ENCODE measurements around the gene TRMT112.
"Not testable (repeated sequence)": the region's sequence is repeated elsewhere in the genome, so short reads cannot be mapped to it uniquely, and the experiment has no call there.

Gene TRMT112

DNA sequence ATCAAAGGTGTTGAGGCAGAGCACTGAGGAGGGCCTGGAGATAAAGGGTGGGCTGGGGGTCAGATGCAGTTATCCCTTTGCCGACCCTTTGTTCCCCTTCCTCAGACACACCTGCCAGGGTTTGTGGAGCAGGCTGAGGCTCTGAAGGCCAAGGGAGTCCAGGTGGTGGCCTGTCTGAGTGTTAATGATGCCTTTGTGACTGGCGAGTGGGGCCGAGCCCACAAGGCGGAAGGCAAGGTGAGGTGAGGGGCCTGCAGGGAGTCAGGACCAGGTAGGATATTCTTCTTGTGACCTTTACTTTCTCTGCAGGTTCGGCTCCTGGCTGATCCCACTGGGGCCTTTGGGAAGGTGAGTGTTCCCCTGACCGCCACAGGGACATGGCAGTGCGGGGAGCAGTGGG, 3.2 kb upstream of the TRMT112 start:
- H3K4me3 ChIP-seq (ENCODE audit: low read length) = no peak overlapping the region
- no peak for DNase-seq (ENCODE audit: low read depth)
- TF ChIP-seq, protein P1, sequence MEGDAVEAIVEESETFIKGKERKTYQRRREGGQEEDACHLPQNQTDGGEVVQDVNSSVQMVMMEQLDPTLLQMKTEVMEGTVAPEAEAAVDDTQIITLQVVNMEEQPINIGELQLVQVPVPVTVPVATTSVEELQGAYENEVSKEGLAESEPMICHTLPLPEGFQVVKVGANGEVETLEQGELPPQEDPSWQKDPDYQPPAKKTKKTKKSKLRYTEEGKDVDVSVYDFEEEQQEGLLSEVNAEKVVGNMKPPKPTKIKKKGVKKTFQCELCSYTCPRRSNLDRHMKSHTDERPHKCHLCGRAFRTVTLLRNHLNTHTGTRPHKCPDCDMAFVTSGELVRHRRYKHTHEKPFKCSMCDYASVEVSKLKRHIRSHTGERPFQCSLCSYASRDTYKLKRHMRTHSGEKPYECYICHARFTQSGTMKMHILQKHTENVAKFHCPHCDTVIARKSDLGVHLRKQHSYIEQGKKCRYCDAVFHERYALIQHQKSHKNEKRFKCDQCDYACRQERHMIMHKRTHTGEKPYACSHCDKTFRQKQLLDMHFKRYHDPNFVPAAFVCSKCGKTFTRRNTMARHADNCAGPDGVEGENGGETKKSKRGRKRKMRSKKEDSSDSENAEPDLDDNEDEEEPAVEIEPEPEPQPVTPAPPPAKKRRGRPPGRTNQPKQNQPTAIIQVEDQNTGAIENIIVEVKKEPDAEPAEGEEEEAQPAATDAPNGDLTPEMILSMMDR (conservative IDR thresholded peaks at IDR 0.05; ENCODE audit: low read length) = no peak

DNA sequence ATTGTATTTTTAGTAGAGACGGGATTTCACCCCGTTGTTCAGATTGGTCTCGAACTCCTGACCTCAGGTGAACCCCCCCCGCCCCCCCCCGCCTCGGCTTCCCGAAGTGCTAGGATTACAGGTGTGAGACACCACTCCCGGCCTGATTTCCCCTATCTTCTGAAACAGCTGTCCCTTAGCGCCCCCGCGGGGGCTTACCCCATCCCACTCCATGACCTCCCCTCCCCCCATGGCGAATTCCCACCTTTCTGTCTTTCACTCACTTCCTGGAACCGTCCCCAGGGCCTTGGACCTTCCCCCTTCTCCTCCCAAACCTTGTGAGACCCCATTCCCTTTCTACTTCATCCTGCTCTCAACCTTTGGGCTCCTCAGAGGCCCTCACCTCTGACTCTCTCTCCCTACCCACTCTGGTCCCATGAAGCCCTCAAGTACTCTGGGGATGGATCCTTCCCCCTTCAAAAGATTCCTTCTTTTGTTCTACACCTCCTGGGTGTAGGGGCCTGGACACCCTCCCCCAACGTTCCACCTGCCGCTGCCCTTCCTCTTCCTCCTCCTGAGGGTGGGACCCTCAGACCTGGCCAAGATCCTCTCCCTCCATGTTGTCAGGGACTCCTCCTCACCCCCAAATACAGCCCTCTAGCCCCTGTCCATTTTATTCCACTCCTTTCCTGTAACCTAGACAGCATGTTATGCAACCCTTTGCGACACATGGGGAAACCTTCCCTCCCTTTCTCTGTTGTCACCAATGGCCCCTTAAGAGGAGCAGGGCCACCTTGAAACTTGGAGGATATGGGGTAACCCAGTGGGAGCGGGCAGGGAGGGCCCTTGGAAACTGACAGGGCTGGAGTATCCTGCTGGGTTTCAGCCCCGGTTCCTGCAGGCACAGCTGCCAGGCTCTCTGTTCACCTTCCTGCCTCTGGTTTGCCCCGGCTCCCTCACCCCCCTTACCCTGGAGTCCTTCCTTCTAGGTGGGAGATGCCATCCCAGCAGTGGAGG, 1.7 kb upstream of the TRMT112 start:
- DNase-seq (ENCODE audit: low read depth) = peak; percentile 17
- peak overlapping the region; percentile 94 for H3K4me3 ChIP-seq (ENCODE audit: low read length)
- TF ChIP-seq, protein P1 (conservative IDR thresholded peaks at IDR 0.05; ENCODE audit: low read length) = no peak

DNA sequence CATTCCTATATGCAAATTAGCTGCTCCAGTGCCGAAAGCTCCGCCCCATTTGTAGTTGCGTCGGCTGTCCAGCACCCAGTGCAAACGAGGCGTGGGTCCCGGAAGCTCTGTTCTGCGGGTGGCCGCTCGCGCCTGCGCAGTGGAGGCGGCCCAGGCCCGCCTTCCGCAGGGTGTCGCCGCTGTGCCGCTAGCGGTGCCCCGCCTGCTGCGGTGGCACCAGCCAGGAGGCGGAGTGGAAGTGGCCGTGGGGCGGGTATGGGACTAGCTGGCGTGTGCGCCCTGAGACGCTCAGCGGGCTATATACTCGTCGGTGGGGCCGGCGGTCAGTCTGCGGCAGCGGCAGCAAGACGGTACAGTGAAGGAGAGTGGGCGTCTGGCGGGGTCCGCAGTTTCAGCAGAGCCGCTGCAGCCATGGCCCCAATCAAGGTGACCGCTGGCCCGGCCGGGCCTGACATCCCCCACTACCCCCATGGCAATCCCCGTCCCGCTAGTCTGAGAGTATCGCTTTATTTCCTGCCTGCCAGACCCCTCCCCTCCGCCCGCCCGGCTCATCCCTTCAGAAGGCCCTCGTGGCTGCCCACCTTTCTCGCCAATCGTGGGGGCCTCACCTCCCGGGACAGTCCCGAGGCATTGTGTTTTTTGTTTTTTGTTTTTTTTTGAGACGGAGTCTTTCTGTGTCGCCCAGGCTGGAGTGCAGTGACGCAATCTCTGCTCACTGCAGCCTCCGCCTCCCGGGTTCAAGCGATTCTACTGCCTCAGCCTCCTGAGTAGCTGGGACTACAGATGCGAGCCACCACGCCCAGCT, 804 bp upstream of the TRMT112 start, which contains the start of gene PRDX5:
Gene PRDX5 (plus strand): TSS at position 161 of the 805 bp plus-strand sequence. CDS start 95 bp downstream, at position 256.
- DNase-seq (ENCODE audit: low read depth) = peak; percentile 96
- peak within 1 kb of the TSS; percentile 94 for H3K4me3 ChIP-seq (ENCODE audit: low read length)
- TF ChIP-seq, protein P1 (conservative IDR thresholded peaks at IDR 0.05; ENCODE audit: low read length) = peak; percentile 31

DNA sequence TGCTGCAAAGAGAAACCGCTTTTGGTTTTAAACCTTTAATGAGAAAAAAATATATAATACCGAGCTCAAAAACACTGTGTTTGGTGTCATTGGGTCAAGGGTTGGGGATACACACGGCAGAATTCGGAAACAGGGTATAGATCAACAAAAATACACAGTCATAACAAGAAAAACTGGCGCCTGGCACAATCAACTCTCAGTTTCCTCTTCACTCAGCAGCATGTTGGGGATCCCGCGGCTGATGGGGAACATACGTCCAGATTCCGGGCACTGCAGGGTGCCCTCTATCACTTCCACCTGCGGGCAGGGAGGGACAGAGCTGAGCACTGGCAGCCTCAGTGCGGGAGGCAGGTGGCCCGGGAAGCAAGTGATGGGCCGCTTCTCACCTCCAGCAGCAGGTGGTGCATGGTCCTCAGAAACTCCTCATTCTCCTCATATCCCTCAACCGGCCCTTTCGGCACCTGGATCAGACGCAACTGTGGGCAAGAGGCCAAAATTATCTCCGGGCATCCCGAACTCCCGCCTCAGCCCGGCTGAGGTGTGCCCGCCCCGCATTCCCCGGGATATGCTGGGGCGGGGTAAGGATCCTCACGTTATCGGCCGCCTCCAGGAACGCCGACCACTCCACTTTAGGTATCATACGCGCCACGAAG, 561 bp downstream of the TRMT112 start:
- TF ChIP-seq, protein P1 (conservative IDR thresholded peaks at IDR 0.05; ENCODE audit: low read length) = no peak
- peak overlapping the region; percentile 94 for H3K4me3 ChIP-seq (ENCODE audit: low read length)
- DNase-seq (ENCODE audit: low read depth) = no peak

DNA sequence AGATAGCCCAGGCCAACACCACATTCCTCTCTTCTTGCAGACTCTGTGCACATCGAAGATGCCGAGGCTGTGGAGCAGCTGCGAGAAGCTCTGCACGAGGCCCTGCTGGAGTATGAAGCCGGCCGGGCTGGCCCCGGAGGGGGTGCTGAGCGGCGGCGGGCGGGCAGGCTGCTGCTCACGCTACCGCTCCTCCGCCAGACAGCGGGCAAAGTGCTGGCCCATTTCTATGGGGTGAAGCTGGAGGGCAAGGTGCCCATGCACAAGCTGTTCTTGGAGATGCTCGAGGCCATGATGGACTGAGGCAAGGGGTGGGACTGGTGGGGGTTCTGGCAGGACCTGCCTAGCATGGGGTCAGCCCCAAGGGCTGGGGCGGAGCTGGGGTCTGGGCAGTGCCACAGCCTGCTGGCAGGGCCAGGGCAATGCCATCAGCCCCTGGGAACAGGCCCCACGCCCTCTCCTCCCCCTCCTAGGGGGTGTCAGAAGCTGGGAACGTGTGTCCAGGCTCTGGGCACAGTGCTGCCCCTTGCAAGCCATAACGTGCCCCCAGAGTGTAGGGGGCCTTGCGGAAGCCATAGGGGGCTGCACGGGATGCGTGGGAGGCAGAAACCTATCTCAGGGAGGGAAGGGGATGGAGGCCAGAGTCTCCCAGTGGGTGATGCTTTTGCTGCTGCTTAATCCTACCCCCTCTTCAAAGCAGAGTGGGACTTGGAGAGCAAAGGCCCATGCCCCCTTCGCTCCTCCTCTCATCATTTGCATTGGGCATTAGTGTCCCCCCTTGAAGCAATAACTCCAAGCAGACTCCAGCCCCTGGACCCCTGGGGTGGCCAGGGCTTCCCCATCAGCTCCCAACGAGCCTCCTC, 1.5 kb downstream of the TRMT112 start:
- not testable (repeated sequence) for DNase-seq (ENCODE audit: low read depth); H3K4me3 ChIP-seq (ENCODE audit: low read length)

DNA sequence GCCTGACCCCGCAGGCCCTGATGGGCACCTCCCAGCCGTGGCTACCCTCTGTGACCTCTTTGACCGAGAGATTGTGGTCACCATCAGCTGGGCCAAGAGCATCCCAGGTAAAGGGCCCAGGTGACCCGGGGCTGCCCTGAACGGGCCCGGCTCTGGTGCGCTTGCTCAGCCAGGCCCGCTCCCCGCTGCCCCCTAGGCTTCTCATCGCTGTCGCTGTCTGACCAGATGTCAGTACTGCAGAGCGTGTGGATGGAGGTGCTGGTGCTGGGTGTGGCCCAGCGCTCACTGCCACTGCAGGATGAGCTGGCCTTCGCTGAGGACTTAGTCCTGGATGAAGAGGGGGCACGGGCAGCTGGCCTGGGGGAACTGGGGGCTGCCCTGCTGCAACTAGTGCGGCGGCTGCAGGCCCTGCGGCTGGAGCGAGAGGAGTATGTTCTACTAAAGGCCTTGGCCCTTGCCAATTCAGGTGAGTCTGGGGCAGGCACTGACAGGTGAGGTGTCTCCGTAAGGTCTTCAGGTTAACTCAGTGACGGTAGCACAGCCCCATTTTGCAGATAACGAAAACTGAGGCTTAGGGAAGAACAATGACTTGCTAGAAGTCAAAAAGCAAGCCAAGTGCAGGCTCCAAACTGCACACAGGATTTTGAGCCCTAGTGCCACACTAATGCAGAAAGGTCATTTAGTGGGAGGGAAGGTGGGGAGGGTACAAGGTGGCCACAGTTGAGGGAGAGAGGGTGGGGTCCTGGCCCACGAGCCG, 2.4 kb downstream of the TRMT112 start:
- no peak overlapping the region for H3K4me3 ChIP-seq (ENCODE audit: low read length)
- TF ChIP-seq, protein P1 (conservative IDR thresholded peaks at IDR 0.05; ENCODE audit: low read length) = no peak
- DNase-seq (ENCODE audit: low read depth) = no peak
